SK-N-SH (cell line): Measurements from ENCODE around the gene FGF9.

Experiments
- CHD2 ChIP-seq: fragments of 150-350 bp; IDR thresholded peaks from 2 replicates; pipeline ENCODE4 v1.6.1; 2018; ENCODE audit warnings: low read length; ENCODE audit not compliant: partially characterized antibody
- FOXM1 ChIP-seq: IDR thresholded peaks from 2 replicates; pipeline ENCODE4 v1.4.0; 2012; ENCODE audit warnings: low read depth, mild to moderate bottlenecking
- JUND ChIP-seq: IDR thresholded peaks from 2 replicates; pipeline ENCODE4 v1.4.0; 2012
- MXI1 ChIP-seq: IDR thresholded peaks from 2 replicates; pipeline ENCODE4 v1.6.1; 2012; ENCODE audit warnings: mild to moderate bottlenecking, low read depth, low read length, improper control_type of control experiment
- POLR2AphosphoS5 ChIP-seq: IDR thresholded peaks from 2 replicates; pipeline ENCODE4 v1.6.1; 2012; ENCODE audit warnings: low read depth, low read length
- RAD21 ChIP-seq: IDR thresholded peaks from 2 replicates; pipeline ENCODE4 v1.6.1; 2012; ENCODE audit warnings: mild to moderate bottlenecking, low read length
- TCF12 ChIP-seq: IDR thresholded peaks from 2 replicates; pipeline ENCODE4 v1.4.0; 2012
- TF ChIP-seq, protein P1 (sequence below): fragments of 200-600 bp; sonication (generic); IDR thresholded peaks from 2 replicates; pipeline ENCODE4 v1.6.1; 2017; ENCODE audit warnings: antibody characterized with exemption, mild to moderate bottlenecking, moderate library complexity
- TF ChIP-seq, protein P2 (sequence below): fragments of 150-350 bp; IDR thresholded peaks from 2 replicates; pipeline ENCODE4 v1.6.1; 2016; ENCODE audit warnings: mild to moderate bottlenecking, low read depth, low read length
- TF ChIP-seq, protein P3 (sequence below): IDR thresholded peaks from 2 replicates; pipeline ENCODE4 v1.4.0; 2012; ENCODE audit warnings: low read depth

DNA sequence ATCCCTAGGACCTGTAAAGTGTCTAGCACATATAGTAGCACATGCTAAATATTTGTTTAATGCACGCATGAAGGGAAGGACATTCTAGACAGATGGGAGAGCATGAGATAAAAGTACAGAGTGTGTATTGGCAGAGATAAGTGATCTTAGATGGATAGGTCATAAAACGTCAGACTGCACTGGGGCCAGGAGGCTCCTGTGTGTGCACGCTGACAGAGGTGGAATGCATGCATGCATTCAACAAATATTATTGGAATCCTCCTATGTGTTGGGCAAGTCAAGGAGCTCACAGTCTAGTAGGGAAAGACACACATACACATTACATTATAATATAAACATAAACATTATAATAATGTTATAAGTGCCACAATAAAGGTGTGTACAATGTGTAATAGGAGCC lies 73.3 kb downstream of the FGF9 start:
- TF ChIP-seq, protein P1, sequence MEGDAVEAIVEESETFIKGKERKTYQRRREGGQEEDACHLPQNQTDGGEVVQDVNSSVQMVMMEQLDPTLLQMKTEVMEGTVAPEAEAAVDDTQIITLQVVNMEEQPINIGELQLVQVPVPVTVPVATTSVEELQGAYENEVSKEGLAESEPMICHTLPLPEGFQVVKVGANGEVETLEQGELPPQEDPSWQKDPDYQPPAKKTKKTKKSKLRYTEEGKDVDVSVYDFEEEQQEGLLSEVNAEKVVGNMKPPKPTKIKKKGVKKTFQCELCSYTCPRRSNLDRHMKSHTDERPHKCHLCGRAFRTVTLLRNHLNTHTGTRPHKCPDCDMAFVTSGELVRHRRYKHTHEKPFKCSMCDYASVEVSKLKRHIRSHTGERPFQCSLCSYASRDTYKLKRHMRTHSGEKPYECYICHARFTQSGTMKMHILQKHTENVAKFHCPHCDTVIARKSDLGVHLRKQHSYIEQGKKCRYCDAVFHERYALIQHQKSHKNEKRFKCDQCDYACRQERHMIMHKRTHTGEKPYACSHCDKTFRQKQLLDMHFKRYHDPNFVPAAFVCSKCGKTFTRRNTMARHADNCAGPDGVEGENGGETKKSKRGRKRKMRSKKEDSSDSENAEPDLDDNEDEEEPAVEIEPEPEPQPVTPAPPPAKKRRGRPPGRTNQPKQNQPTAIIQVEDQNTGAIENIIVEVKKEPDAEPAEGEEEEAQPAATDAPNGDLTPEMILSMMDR = no peak
- TF ChIP-seq, protein P2, sequence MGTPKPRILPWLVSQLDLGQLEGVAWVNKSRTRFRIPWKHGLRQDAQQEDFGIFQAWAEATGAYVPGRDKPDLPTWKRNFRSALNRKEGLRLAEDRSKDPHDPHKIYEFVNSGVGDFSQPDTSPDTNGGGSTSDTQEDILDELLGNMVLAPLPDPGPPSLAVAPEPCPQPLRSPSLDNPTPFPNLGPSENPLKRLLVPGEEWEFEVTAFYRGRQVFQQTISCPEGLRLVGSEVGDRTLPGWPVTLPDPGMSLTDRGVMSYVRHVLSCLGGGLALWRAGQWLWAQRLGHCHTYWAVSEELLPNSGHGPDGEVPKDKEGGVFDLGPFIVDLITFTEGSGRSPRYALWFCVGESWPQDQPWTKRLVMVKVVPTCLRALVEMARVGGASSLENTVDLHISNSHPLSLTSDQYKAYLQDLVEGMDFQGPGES = no peak
- TF ChIP-seq RAD21 (no peak), POLR2AphosphoS5 (no peak), FOXM1 (no peak), JUND (no peak), MXI1 (no peak), TCF12 (no peak), CHD2 (no peak)
- TF ChIP-seq, protein P3, sequence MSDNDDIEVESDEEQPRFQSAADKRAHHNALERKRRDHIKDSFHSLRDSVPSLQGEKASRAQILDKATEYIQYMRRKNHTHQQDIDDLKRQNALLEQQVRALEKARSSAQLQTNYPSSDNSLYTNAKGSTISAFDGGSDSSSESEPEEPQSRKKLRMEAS = no peak
